ENCODE results near the gene ME1. TPM values are rescaled to one million over a fixed set of nuclear protein-coding genes. Genes with fewer than 3 reads are reported as not detected.
A peak's percentile ranks its signal among the peaks of the same experiment; 100 is the strongest.

The ME1 gene
- total RNA-seq, 1 experiment from 2014 or later = 7.8 TPM

DNA sequence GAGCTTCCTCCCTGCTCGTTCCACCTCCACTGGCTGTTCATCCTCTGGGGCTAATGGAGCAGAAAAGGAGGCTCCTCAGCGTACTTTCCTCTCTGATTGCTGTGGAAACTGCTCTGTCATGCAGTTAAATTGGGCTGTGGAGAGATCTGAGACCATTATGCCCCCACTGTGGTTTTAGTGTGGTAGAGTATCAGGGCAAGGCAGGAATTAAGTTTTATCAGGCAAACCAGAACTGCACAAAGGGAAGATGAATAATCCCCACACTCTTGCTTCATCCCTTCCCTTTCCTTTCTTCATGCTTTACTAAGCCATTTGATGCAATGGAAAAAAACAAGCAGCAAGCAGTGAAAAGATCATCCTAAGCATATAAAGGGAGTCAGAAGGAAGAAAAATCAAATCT, 11.9 kb upstream of the ME1 start:
- Histone ChIP-seq H2AFZ (ENCODE audit: low read length) (peak overlapping the region; percentile 90), H4K91ac (ENCODE audit: insufficient read length, low read depth, low read length) (no peak overlapping the region), H4K5ac (ENCODE audit: insufficient read length, low read depth, low read length) (no peak overlapping the region), H3K9ac (ENCODE audit: extremely low read depth, insufficient read length, low read length) (no peak overlapping the region), H2BK5ac (ENCODE audit: insufficient read length, low read length) (no peak overlapping the region), H3K23me2 (ENCODE audit: insufficient read length, low read depth, low read length, poor library complexity, severe bottlenecking) (no peaks in the 10 kb centered on the region), H3K9me3 (ENCODE audit: control insufficient read depth, low read depth, low read length) (no peaks in the 10 kb centered on the region), H3K4me1 (ENCODE audit: insufficient read depth, low read length) (peaks cover 2% of the 10 kb centered on the region; the same call in 1 of the 2 replicates), H3K23ac (ENCODE audit: insufficient read length, low read depth, low read length) (no peak overlapping the region), H2BK12ac (ENCODE audit: insufficient read length, low read depth, low read length) (no peak overlapping the region), H4K8ac (replicated peaks; ENCODE audit: insufficient read length, low read depth, low read length) (no peak overlapping the region), H2BK120ac (ENCODE audit: low read depth, low read length, poor library complexity, severe bottlenecking) (no peak overlapping the region), H3K18ac (ENCODE audit: insufficient read length, low read depth, low read length) (no peak overlapping the region), H3K79me2 (ENCODE audit: insufficient read depth, low read length) (no peaks in the 10 kb centered on the region), H2BK20ac (ENCODE audit: low read depth, low read length, poor library complexity, severe bottlenecking) (no peak overlapping the region), H2BK15ac (ENCODE audit: low read depth, low read length) (no peak overlapping the region), H3K4me2 (ENCODE audit: insufficient read depth, insufficient read length, low read length) (no peak overlapping the region), H3K27me3 (ENCODE audit: insufficient read depth, low read length) (no peaks in the 10 kb centered on the region), H3K56ac (ENCODE audit: insufficient read length, low read depth, low read length) (no peak overlapping the region), H4K20me1 (ENCODE audit: control insufficient read depth, insufficient read depth, insufficient read length) (no peaks in the 10 kb centered on the region), H3T11ph (ENCODE audit: low read length) (no peak overlapping the region), H3K4ac (ENCODE audit: low read depth, low read length) (no peak overlapping the region), H3K14ac (ENCODE audit: insufficient read depth, low read length) (no peak overlapping the region), H2AK5ac (ENCODE audit: insufficient read length, low read length) (no peak overlapping the region), H3K27ac (ENCODE audit: insufficient read length, low read depth, low read length) (no peak overlapping the region), H3K79me1 (ENCODE audit: insufficient read depth, low read depth, low read length, poor library complexity, severe bottlenecking) (no peaks in the 10 kb centered on the region)
- no CpG with 5 or more reads among the region's 2 CpGs for WGBS (ENCODE audit: extremely low coverage, insufficient read length, low lambda C conversion rate)
- TF ChIP-seq, protein P1, sequence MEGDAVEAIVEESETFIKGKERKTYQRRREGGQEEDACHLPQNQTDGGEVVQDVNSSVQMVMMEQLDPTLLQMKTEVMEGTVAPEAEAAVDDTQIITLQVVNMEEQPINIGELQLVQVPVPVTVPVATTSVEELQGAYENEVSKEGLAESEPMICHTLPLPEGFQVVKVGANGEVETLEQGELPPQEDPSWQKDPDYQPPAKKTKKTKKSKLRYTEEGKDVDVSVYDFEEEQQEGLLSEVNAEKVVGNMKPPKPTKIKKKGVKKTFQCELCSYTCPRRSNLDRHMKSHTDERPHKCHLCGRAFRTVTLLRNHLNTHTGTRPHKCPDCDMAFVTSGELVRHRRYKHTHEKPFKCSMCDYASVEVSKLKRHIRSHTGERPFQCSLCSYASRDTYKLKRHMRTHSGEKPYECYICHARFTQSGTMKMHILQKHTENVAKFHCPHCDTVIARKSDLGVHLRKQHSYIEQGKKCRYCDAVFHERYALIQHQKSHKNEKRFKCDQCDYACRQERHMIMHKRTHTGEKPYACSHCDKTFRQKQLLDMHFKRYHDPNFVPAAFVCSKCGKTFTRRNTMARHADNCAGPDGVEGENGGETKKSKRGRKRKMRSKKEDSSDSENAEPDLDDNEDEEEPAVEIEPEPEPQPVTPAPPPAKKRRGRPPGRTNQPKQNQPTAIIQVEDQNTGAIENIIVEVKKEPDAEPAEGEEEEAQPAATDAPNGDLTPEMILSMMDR (conservative IDR thresholded peaks at IDR 0.05) = no peak
- Mint-ChIP-seq H3K9me3 (peaks cover 2 to 4% of the 10 kb centered on the region in 2 experiments; a peak in 3 of 5 replicates), H3K4me1 (peaks cover 18 to 20% of the 10 kb centered on the region in 2 experiments), H3K27ac (peak overlapping the region in 1 of 3 experiments; percentile 34; a peak in 1 of 7 replicates), H3K36me3 (ENCODE audit: insufficient read depth in 1 of 3, low read depth in 3 of 3) (no peaks in the 10 kb centered on the region), H3K27me3 (ENCODE audit: low read depth) (no peaks in the 10 kb centered on the region), H3K4me3 (no peak overlapping the region)
- DNase-seq = no peak
